NCI-H2196 treated with DMSO at 0.1 percent for 48 hours (cell line): ENCODE data around the gene ITGA11.

Experiments
- DNase-seq: peaks from one replicate; lab custom pipeline; 2025; ENCODE audit not compliant: unreplicated experiment; lab: John Stamatoyannopoulos, UW

Gene ITGA11

GRCh38 chr15:68316061-68316804 is 115.7 kb downstream of the ITGA11 start:
- DNase-seq, result no peak

DNA sequence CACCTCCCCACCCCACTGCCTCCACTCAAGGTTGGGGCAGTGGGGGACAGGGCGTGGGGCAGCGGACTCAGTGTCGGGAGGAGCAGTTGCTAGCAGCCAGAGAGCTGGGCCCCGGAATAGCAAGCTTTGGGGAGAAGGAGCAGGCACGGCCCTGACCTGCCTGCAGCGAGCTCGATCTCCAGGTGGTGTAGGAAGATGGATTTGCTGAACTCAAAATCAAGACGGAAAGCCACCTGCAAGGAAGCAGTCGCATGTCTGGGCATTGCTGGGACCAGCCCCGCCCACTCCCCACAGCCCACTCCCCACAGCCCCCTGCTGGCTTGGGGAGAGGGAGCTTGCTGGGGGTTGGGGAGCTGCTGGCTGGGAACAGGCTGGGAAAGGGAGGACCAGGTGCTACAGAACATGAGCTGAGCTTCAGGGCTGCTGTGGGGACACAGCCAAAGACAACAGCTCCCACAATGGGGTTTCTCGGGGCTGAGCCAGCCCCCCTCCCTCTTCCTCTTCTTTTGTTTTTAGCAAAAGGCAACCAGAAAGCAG is 116.4 kb downstream of the ITGA11 start:
- DNase-seq, result no peak

- DNase-seq, result no peak
These were observed 116.9 kb downstream of the ITGA11 start for GRCh38 chr15:68315035-68315434.

DNA sequence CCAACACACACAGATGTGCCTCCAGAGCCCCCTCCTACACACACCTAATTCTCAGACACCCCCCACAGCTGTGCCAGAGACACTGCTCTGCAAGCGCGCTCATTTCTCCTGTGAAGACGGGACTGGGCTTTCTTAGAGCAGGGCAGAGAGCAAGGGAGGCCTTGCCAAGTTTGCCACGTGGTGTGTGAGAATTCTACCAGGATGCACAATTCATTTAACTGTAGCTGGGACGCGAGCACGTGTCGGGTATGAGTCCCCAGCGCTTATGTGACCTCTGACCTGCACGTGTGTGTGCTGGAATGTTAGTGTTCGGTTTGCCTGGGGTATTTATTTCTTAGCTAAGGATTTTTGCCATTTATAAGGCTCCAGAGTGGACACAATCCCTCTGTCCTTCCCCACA is 117.4 kb downstream of the ITGA11 start:
- no peak for DNase-seq

GRCh38 chr15:68313501-68314410 is 118.2 kb downstream of the ITGA11 start:
- no peak for DNase-seq

DNA sequence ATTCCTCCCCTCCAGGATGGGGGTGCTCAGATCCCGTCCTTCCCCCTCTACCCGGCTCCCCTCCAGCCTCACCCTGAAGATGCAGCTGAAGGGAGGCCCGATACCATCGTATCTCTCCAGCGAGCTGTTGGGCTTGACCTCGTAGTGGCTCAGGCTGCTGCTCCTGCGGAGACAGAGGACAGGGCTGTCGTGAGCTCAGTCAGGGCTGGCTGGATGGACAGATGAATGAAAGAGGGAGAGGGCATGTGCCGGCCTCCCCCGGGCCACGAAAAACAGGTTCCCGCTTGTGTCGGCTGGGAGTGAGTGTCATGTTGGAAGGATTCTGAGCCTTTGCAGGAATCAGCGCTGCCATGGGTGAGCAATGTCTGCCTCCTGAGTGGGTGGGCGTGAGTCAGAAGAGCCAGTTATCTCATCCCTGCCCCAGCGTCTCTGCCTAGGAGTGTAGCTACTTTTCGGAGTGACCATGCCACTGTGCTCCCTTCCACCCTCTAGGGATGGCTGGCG is 119.2 kb downstream of the ITGA11 start:
- DNase-seq, result no peak

DNA sequence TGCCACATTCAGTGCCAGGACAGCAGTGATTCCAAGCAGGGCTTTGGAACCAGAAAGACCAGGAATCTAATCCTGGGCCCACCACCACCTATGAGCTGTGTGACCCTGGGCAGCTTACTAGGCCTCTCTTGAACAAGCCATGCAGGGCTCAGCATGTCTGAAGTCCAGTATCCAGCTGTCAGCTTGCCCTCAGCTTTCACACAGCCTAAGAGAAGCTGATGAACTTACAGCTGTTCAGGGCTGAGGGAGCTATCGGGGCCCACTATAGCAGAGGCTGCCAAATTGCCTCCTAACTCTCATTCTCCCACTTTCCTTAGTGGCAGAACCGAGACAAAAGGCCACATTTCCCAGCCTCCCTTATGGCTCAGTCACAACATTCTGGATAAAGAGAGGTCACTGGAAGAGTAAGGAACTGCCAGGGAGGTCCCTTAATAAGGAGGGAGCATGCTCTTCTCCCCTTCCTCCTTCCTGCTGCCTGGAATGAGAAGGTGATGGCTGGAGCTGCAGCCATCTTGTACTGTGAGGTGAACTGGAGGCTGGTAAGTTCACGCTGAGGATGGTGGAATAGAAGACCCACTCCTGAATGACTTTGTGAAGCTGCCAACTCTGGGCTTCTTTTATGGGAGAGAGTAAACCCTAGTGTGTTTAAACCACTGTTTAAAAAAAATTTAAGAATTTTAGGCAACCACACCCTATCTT is 120.0 kb downstream of the ITGA11 start:
- DNase-seq, result no peak

GRCh38 chr15:68311464-68311835 is 120.5 kb downstream of the ITGA11 start:
- DNase-seq, result no peak

DNA sequence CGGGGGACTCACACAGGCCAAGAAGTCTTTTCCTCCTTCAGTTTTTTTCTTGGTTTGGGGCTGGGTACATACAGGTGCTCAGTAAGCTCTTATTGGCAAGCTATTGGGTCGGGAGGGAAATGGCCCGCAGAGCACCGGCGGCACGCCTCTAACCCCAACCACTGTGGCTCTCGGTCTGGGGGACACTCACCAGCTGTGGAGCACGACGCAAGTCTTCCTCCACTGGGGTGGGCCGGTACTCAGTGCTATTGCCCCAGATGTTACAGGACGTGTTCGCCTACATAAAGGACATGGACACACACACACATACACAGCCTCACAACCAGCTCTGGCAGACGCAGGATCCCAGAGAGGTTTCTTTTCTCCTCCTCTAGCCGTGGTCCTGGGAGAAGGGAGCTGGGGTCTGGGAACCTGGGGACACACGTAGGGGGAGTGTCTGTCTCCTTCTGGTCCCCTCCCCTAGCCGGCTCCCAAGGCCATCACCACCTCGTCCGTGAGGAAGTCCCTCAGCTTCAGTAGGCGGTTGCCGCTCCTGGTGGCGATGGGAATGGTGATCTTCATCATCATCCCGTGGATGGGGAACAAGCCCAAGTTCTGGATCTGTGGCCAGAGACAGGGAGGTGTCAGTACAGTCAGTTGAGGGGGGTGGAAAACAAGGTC is 121.0 kb downstream of the ITGA11 start:
- DNase-seq, result no peak

GRCh38 chr15:68310178-68310803 is 121.7 kb downstream of the ITGA11 start:
- DNase-seq, result no peak

DNA sequence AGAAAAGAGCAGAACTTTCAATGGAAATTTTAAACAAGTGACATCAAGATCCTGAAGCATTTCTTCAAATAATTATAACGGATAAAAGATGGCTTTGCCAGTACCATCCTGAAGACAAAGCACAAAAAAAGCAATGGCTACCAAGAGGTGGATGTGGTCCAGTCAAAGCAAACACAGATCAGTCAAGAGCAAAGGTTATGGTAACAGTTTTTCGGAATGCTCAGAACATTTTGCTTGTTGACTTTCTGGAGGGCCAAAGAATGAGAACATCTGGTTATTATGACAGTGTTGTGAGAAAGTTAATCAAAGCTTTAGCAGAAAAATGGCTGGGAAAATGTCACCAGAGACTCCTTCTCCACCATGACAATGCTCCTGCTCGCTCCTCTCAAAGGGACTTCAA is 122.9 kb downstream of the ITGA11 start:
- no peak for DNase-seq

DNA sequence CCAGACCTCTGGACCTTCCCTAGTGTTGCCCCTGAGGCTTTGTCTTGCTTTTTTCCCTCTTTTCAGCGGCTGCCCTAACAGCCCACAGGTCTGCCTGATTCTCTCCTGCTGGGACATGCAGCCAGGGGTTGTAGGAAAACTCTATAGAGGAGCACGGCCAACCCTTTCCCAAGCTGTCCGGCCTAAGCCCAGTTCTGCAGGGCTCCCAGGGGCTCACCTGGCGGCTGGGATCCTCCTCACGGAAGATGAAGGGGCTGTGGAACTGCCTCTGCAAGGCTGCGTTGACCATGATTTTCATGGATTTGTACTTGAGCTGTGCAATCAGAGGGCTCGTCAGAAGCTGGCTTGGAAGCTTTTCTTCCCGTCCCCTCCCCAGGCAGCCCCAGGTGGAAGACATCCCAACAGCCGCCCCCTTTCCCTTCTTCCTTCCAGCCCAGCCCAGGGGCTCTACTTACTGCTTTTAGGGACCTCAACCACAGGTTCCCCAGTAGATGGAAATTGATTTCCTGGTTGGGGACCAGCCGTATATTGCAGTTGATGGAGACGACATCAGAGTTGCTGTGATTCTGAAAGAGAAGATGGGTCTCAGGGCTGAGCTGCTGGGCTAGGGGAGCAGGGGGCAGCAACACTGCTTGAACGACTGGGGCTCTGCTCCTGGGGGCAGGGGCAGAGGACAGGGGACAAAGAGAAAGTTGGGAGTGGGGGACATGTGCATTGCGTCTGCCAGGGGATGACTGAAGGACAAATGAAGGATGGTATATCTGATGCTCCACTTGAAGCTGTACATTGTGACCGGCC is 124.6 kb downstream of the ITGA11 start:
- DNase-seq, result no peak

- DNase-seq, result no peak
These were observed 126.5 kb downstream of the ITGA11 start for GRCh38 chr15:68305420-68305871.

GRCh38 chr15:68304589-68305337 is 127.2 kb downstream of the ITGA11 start:
- DNase-seq, result no peak

GRCh38 chr15:68303560-68304436 is 128.2 kb downstream of the ITGA11 start:
- no peak for DNase-seq

DNA sequence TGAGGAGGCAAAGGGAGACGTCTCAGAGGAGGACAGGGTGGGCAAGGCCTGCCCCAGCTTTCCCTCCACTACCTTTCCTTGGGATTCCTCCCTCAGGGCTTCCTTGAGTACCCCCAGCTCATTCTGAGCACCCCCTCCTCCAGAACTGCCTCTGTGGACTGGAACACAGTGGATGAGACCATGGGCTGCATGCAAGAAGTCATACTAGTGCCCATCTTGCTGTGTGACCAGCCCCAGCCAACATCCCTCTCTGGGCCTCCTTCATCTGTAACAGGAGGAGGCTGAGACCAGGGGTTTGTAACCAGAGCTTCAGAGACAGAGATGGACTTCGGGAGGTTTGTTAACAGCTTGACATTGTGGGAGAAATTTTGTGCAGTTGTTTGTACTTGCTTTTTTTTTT is 128.8 kb downstream of the ITGA11 start:
- DNase-seq, result no peak

GRCh38 chr15:68302729-68303128 is 129.2 kb downstream of the ITGA11 start:
- DNase-seq, result no peak

GRCh38 chr15:68301301-68301700 is 130.7 kb downstream of the ITGA11 start:
- DNase-seq, result no peak
